ENCODE results near the gene STRN3.

- no peak for TF ChIP-seq CTCF (IDR thresholded peaks at IDR 0.05)
- TF ChIP-seq POLR2A (IDR thresholded peaks at IDR 0.05) = no peak
These were observed 12.5 kb upstream of the STRN3 start for GRCh38 chr14:31038521-31039166.

Measured in right lobe of liver (tissue), 4 donors.